ENCODE measurements around the gene CALU.

DNA sequence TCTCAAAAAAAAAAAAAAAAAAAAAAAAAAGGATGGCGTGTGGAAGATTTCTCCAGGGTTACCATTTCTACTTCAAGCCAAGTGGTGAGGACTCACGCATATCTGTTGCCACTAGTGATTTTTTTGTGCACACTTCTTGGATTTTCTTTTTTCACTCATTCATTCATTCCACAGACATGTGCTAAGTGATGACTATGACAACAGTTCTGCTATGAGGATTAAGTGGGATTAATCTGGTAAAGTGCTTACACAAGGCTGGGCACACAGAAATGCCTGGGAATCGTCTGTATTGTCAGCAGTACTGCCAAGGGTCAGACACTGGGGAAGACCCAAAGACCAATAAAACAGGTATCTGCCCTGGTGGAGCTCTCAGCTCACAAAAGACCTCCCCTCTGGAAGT is 42.7 kb downstream of the CALU start:
- no peak for TF ChIP-seq POLR2A (IDR thresholded peaks at IDR 0.05; ENCODE audit: extremely low read depth, insufficient read length)
- TF ChIP-seq, protein P1, sequence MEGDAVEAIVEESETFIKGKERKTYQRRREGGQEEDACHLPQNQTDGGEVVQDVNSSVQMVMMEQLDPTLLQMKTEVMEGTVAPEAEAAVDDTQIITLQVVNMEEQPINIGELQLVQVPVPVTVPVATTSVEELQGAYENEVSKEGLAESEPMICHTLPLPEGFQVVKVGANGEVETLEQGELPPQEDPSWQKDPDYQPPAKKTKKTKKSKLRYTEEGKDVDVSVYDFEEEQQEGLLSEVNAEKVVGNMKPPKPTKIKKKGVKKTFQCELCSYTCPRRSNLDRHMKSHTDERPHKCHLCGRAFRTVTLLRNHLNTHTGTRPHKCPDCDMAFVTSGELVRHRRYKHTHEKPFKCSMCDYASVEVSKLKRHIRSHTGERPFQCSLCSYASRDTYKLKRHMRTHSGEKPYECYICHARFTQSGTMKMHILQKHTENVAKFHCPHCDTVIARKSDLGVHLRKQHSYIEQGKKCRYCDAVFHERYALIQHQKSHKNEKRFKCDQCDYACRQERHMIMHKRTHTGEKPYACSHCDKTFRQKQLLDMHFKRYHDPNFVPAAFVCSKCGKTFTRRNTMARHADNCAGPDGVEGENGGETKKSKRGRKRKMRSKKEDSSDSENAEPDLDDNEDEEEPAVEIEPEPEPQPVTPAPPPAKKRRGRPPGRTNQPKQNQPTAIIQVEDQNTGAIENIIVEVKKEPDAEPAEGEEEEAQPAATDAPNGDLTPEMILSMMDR (IDR thresholded peaks at IDR 0.05; ENCODE audit: low read depth, low read length) = no peak
- TF ChIP-seq MYC (IDR thresholded peaks at IDR 0.05; ENCODE audit: low read depth, low read length) = no peak
- TF ChIP-seq MAX (IDR thresholded peaks at IDR 0.05; ENCODE audit: low read depth, low read length) = no peak
